ENCODE measurements around the gene P2RX1. TPM values are rescaled to one million over a fixed set of nuclear protein-coding genes. Genes with fewer than 3 reads are reported as not detected.
"Not testable (repeated sequence)": the region's sequence is repeated elsewhere in the genome, so short reads cannot be mapped to it uniquely, and the experiment has no call there.

The P2RX1 gene
- total RNA-seq, 1 donor from 2014 or later, result 0.16 TPM

GRCh38 chr17:3954086-3954485, 37.8 kb upstream of the P2RX1 start:
- DNase-seq (ENCODE audit: missing footprints), result peak; percentile 45
- intact Hi-C loops (cut with DNase I), result no loop called here
- ATAC-seq, result no peak

- DNase-seq (ENCODE audit: missing footprints) (no peak), ATAC-seq (no peak)
- intact Hi-C loops (cut with DNase I), result no loop called here
Measured at GRCh38 chr17:3953542-3953941, 37.3 kb upstream of the P2RX1 start.

- ATAC-seq (no peak), DNase-seq (ENCODE audit: missing footprints) (peak; percentile 42)
- intact Hi-C loops (cut with DNase I), result no loop called here
Measured at GRCh38 chr17:3952186-3952585, 35.9 kb upstream of the P2RX1 start.

GRCh38 chr17:3951420-3951819, 35.2 kb upstream of the P2RX1 start:
- ATAC-seq (no peak), DNase-seq (ENCODE audit: missing footprints) (peak; percentile 43)
- intact Hi-C loops (cut with DNase I), result no loop called here

- DNase-seq (ENCODE audit: missing footprints), result peak; percentile 4
- intact Hi-C loops (cut with DNase I), result no loop called here
- ATAC-seq, result no peak
Measured at GRCh38 chr17:3951003-3951402, 34.7 kb upstream of the P2RX1 start.

GRCh38 chr17:3950584-3950983, 34.3 kb upstream of the P2RX1 start:
- DNase-seq (ENCODE audit: missing footprints), result peak; percentile 34
- intact Hi-C loops (cut with DNase I), result no loop called here
- no peak for ATAC-seq

GRCh38 chr17:3949418-3949817, 33.2 kb upstream of the P2RX1 start:
- DNase-seq (ENCODE audit: missing footprints) (no peak), ATAC-seq (no peak)
- intact Hi-C loops (cut with DNase I), result no loop called here

GRCh38 chr17:3948551-3948950, 32.3 kb upstream of the P2RX1 start:
- DNase-seq (ENCODE audit: missing footprints); intact Hi-C loops (cut with DNase I); ATAC-seq: not testable (repeated sequence)

- intact Hi-C loops (cut with DNase I), result no loop called here
- no peak for DNase-seq (ENCODE audit: missing footprints)
- no peak for ATAC-seq
Measured at GRCh38 chr17:3947318-3947810, 31.1 kb upstream of the P2RX1 start.

- no peak for DNase-seq (ENCODE audit: missing footprints)
- no peak for ATAC-seq
- intact Hi-C loops (cut with DNase I), result no loop called here
Measured at GRCh38 chr17:3946711-3947235, 30.5 kb upstream of the P2RX1 start.

- no peak for DNase-seq (ENCODE audit: missing footprints)
- intact Hi-C loops (cut with DNase I), result no loop called here
- peak; percentile 93 for ATAC-seq
Measured at GRCh38 chr17:3944485-3945388, 28.5 kb upstream of the P2RX1 start.

GRCh38 chr17:3943240-3943891, 27.1 kb upstream of the P2RX1 start:
- DNase-seq (ENCODE audit: missing footprints) (no peak), ATAC-seq (no peak)
- intact Hi-C loops (cut with DNase I), result no loop called here

- DNase-seq (ENCODE audit: missing footprints), result no peak
- intact Hi-C loops (cut with DNase I), result no loop called here
- ATAC-seq, result no peak
Measured at GRCh38 chr17:3940965-3941698, 24.9 kb upstream of the P2RX1 start.

- no peak for DNase-seq (ENCODE audit: missing footprints)
- intact Hi-C loops (cut with DNase I), result no loop called here
- no peak for ATAC-seq
Measured at GRCh38 chr17:3937359-3937758, 21.1 kb upstream of the P2RX1 start.

- intact Hi-C loops (cut with DNase I), result loop anchor here (1.0 kb wide), 1 partner anchor 68 kb away; no protein-coding TSS in a partner anchor
- ATAC-seq (no peak), DNase-seq (ENCODE audit: missing footprints) (peak; percentile 62)
Measured at GRCh38 chr17:3935825-3936355, 19.6 kb upstream of the P2RX1 start.

GRCh38 chr17:3935140-3935542, 18.9 kb upstream of the P2RX1 start:
- ATAC-seq (peak; percentile 88), DNase-seq (ENCODE audit: missing footprints) (peak; percentile 71)
- intact Hi-C loops (cut with DNase I), result loop anchor here (1.0 kb wide), 1 partner anchor 69 kb away; no protein-coding TSS in a partner anchor

- intact Hi-C loops (cut with DNase I), result no loop called here
- no peak for DNase-seq (ENCODE audit: missing footprints)
- no peak for ATAC-seq
Measured at GRCh38 chr17:3929764-3930163, 13.5 kb upstream of the P2RX1 start.

GRCh38 chr17:3929181-3929580, 12.9 kb upstream of the P2RX1 start:
- ATAC-seq (no peak), DNase-seq (ENCODE audit: missing footprints) (no peak)
- intact Hi-C loops (cut with DNase I), result no loop called here

GRCh38 chr17:3928406-3928805, 12.1 kb upstream of the P2RX1 start:
- intact Hi-C loops (cut with DNase I), result no loop called here
- no peak for DNase-seq (ENCODE audit: missing footprints)
- ATAC-seq, result no peak
